NT2/D1 (cell line): Measurements from ENCODE around the gene FAR2.

Experiments
- SUZ12 ChIP-seq: IDR thresholded peaks from 2 replicates; pipeline ENCODE4 v1.6.1; 2011; ENCODE audit not compliant: insufficient read length, insufficient read depth; ENCODE audit errors: extremely low read depth
- YY1 ChIP-seq: IDR thresholded peaks from 2 replicates; pipeline ENCODE4 v1.6.1; 2011; ENCODE audit not compliant: insufficient read length, insufficient read depth

DNA sequence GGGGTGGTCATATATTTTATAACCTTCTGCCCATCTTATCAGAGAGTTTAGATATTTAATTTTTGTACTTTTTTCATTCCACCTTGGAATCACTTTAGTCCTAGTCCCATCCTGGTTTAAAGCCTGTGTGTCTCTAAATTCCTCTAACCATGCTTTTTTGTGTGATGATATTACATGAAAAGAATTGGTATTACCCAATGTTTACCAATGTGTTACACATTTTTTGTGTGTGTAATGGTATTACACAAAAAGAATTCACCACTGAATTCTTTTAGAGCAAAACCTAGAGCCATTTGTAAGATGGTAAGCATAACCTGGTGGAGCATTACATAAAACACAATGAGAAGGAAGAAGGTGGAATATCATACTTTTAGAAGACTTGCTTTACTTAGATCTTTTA, 77.5 kb downstream of the FAR2 start:
- no peak for TF ChIP-seq YY1
- no peak for TF ChIP-seq SUZ12
